OCI-M2 (cell line): Measurements from ENCODE around the gene RNF224.

Source experiments
- DNase-seq: peaks from one replicate; lab custom pipeline; 2025; ENCODE audit not compliant: unreplicated experiment; lab: John Stamatoyannopoulos, UW

RNF224 gene

GRCh38 chr9:137213160-137214060 lies 13.9 kb upstream of the RNF224 start:
- no peak for DNase-seq

GRCh38 chr9:137214620-137215019 lies 12.7 kb upstream of the RNF224 start:
- DNase-seq = no peak

GRCh38 chr9:137215196-137215986 lies 11.9 kb upstream of the RNF224 start:
- DNase-seq = no peak

GRCh38 chr9:137216188-137216965 lies 10.9 kb upstream of the RNF224 start:
- DNase-seq = no peak

DNA sequence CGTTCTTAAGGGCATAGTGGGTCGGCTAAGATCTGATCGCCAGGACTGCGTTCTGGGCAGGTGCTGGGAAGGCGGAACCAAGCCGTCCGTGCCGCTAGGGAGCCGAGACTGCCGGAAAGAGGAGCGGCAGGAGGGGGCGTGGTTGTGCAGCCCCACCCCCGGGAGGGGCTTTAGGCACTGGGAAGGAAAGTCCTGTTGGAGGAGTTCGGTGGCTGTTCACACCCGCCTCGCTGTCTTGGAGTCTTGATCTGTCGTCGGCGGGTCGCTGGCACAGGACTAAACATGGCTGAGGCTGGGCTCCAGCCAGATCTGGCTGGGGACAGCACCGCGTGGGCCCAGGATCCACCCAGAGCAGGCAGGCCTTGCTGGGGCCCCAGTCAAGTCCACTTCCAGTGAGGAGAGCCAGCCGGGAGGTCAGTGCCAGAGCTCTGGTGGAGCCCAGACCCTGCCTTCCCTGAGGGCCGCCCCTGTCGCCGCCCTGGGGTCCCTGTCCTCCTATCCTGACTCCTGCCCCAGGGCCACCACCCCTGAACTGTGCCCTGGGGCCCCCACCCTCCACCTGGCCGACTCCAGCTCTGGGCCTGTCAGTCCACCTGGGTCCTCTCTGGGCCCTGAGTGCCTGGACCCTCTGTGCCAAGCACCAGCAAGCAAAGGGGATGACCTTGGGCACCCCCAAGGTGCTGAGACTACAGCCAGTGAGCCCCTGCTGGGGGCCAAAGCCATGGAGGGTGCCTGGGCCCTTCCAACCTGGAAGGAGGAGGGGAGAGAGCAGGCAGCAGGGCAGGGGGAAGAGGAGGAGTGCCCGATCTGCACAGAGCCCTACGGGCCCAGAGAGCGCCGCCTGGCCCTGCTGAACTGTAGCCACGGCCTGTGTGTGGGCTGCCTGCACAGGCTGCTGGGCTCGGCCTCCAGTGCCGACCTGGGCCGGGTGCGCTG lies 9.8 kb upstream of the RNF224 start:
- no peak for DNase-seq

GRCh38 chr9:137218212-137218753 lies 9.0 kb upstream of the RNF224 start:
- no peak for DNase-seq

GRCh38 chr9:137218754-137219271 lies 8.5 kb upstream of the RNF224 start:
- DNase-seq = peak; percentile 5

DNA sequence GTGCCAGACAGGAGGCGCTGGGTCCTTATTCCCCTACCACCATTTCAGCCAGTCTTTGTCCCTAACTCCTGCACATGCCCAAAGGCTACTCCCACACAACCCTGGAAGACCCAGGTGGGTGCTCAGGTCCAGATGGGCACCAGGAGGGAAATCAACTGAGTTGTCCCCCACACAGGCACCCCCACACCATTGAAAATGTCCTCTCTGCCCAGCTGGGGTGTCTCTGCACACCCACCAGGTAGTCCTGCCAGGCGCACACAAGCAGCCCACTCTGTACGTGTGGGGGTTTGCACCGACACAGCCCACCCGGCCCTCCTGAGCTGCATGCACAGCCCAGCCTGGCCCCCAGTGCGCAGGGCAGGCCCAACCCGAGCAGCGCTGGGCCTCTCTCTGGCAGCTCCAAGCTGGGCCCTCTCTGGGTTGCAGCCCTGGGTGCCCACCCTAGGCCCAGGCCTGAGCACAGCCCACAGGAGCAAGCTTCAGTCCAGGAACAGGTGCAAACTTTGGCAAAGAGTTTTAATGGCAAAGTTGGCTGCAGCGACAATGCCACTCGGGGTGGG lies 7.5 kb upstream of the RNF224 start:
- DNase-seq = no peak

- DNase-seq = no peak
Observed at GRCh38 chr9:137220317-137221094, 6.8 kb upstream of the RNF224 start.

GRCh38 chr9:137221095-137221505 lies 6.2 kb upstream of the RNF224 start:
- no peak for DNase-seq

GRCh38 chr9:137221506-137222111 lies 5.7 kb upstream of the RNF224 start:
- DNase-seq = no peak

DNA sequence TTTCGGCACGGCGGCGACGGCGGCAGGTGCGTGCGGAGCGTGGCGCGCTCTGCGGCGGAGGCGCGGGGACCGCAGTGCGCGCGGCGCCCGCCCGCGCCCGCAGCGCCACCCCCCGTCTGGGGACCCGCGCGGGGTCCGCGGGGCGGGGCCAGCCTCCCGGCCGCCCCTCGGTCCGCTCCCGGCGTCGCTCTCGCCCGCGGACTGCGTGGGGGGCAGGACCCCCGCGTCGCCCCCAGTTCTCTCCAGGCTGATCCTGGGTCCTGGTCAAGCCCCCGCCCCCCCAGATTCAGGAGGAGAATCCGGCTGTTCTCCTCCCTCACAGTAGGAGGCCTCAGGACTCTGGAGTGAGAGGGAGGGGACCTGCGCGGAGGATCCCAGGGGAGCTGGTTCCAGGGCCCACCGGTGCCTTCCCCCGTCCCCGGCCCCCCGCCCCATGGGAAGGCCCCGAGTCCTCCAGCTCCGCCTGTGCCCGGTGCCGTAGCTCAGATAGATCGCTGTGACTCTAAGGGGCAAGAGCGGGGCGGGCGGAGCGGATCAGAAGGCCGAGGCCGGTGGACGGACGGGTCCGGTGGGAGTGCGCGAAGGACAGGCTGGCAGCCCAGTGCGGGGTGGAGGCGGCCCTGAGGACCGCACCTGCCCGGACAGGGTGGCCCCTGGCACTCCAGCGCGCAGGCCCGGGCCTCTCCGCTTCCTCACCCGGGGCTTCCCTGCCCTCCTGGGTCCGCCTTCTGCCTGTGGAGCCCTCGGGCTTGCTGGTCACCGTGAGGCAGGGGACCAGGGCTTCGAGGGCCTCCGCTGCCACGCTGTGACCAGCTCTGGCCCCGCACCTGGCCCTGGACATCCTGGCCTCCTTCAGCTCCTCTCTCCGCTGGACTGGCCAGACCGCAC lies 4.9 kb upstream of the RNF224 start, which contains the start of gene RNF208:
RNF208 (minus strand) TSS at position 51 of the 888 bp plus-strand sequence. CDS start 1,028 bp downstream, outside the sequence.
- DNase-seq = no peak

GRCh38 chr9:137223078-137223970 lies 4.0 kb upstream of the RNF224 start:
- DNase-seq = peak; percentile 82

DNA sequence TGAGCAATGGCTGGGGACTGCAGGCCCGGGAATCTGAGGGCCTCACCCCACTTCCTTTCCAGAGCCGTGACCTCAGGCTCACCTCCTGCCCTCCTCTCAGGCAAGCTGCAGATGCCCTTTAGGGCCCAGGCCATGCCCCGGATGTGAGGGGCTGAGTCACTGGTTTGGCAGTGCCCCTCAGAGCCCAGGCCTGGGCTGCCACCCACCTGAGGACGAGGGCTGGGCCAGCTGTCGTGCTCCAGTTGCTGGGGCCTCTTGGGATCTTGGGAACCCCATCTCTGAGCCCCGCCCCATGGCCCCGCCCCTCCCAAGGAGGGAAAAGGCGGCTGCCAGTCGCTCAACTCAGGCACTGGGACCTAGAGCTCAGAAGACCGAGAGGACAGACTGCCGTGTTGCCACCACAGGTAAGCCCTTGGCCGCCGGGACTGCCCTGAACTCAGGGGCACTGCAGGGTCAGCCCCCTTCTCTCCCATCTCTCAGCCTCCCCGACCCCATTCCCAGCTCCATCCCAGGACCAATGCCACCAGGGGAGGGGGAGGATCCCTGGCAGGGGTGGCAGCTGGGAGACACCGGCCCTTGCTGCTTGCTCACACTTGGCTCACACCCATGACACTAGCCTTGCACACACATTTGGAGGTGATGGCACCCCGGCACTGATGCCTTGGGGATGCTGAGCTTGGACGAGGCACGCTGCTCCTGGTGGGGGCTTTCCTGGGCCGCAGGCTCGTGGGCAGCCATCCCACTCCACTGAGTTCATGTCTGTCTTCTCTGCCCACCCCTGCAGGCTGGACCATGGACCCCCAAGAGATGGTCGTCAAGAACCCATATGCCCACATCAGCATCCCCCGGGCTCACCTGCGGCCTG lies 2.2 kb upstream of the RNF224 start, which contains the start of gene CYSRT1:
CYSRT1 (plus strand) TSS at position 345 of the 865 bp plus-strand sequence; CDS start at position 793, 448 bp downstream.
- DNase-seq = no peak
